Breast epithelium (tissue), 3 donors: Measurements from ENCODE around the gene BFSP2.

Experiments used
- CTCF ChIP-seq, 3 donors: fragments of 450-650 bp; IDR thresholded peaks; one replicate each; pipeline ENCODE4 v1.5.1; 2016 to 2017; ENCODE audit warnings: antibody characterized with exemption in 3 of 3, mild to moderate bottlenecking in 3 of 3, moderate library complexity in 3 of 3
- POLR2A ChIP-seq: fragments of 450-650 bp; IDR thresholded peaks from one replicate; pipeline ENCODE4 v1.6.1; 2016; ENCODE audit warnings: antibody characterized with exemption, mild to moderate bottlenecking, moderate library complexity

GRCh38 chr3:133455281-133455680 is 55.4 kb downstream of the BFSP2 start:
- no peak for TF ChIP-seq CTCF (IDR thresholded peaks at IDR 0.05)
- TF ChIP-seq POLR2A = no peak
